ENCODE measurements around the gene PZP.

The PZP gene

GRCh38 chr12:9130244-9130643, 78.0 kb downstream of the PZP start:
- no peaks in the 10 kb centered on the region for H4K20me1 ChIP-seq (ENCODE audit: insufficient read depth)
- H2AFZ ChIP-seq (ENCODE audit: low read depth): no peak overlapping the region
- no peak overlapping the region for H3K9ac ChIP-seq
- TF ChIP-seq CTCF (conservative IDR thresholded peaks at IDR 0.05; ENCODE audit: low read depth, low read length): no peak
- no peak overlapping the region for H3K27ac ChIP-seq
- H3K79me2 ChIP-seq (ENCODE audit: insufficient read depth, low read depth): no peaks in the 10 kb centered on the region
- H3K36me3 ChIP-seq (ENCODE audit: insufficient read depth): no peaks in the 10 kb centered on the region
- no peaks in the 10 kb centered on the region for H3K4me1 ChIP-seq (ENCODE audit: low read depth, poor library complexity, severe bottlenecking)
- H3K27me3 ChIP-seq (ENCODE audit: insufficient read depth, low read depth): no peaks in the 10 kb centered on the region
- H3K4me3 ChIP-seq (IDR thresholded peaks at IDR 0.05; ENCODE audit: insufficient read depth, low read depth, low read length): no peak overlapping the region
- no peak overlapping the region for H3K4me2 ChIP-seq

GRCh38 chr12:9127936-9128663, 80.1 kb downstream of the PZP start:
- H4K20me1 ChIP-seq (ENCODE audit: insufficient read depth): no peaks in the 10 kb centered on the region
- H3K27me3 ChIP-seq (ENCODE audit: insufficient read depth, low read depth): no peaks in the 10 kb centered on the region
- no peaks in the 10 kb centered on the region for H3K4me1 ChIP-seq (ENCODE audit: low read depth, poor library complexity, severe bottlenecking)
- no peaks in the 10 kb centered on the region for H3K36me3 ChIP-seq (ENCODE audit: insufficient read depth)
- H2AFZ ChIP-seq (ENCODE audit: low read depth): no peak overlapping the region
- TF ChIP-seq CTCF (conservative IDR thresholded peaks at IDR 0.05; ENCODE audit: low read depth, low read length): no peak
- H3K4me3 ChIP-seq (IDR thresholded peaks at IDR 0.05; ENCODE audit: insufficient read depth, low read depth, low read length): no peak overlapping the region
- no peak overlapping the region for H3K9ac ChIP-seq
- H3K79me2 ChIP-seq (ENCODE audit: insufficient read depth, low read depth): no peaks in the 10 kb centered on the region
- H3K27ac ChIP-seq: no peak overlapping the region
- no peak overlapping the region for H3K4me2 ChIP-seq

GRCh38 chr12:9127484-9127883, 80.7 kb downstream of the PZP start:
- Histone ChIP-seq H3K4me2 (no peak overlapping the region), H3K79me2 (ENCODE audit: insufficient read depth, low read depth) (no peaks in the 10 kb centered on the region), H3K36me3 (ENCODE audit: insufficient read depth) (no peaks in the 10 kb centered on the region), H3K27me3 (ENCODE audit: insufficient read depth, low read depth) (no peaks in the 10 kb centered on the region), H2AFZ (ENCODE audit: low read depth) (no peak overlapping the region), H3K4me3 (IDR thresholded peaks at IDR 0.05; ENCODE audit: insufficient read depth, low read depth, low read length) (no peak overlapping the region), H3K27ac (no peak overlapping the region), H3K9ac (no peak overlapping the region), H3K4me1 (ENCODE audit: low read depth, poor library complexity, severe bottlenecking) (no peaks in the 10 kb centered on the region), H4K20me1 (ENCODE audit: insufficient read depth) (no peaks in the 10 kb centered on the region)
- TF ChIP-seq CTCF (conservative IDR thresholded peaks at IDR 0.05; ENCODE audit: low read depth, low read length): no peak

- H3K9ac ChIP-seq: no peak overlapping the region
- no peak overlapping the region for H3K4me2 ChIP-seq
- no peaks in the 10 kb centered on the region for H3K79me2 ChIP-seq (ENCODE audit: insufficient read depth, low read depth)
- no peaks in the 10 kb centered on the region for H3K36me3 ChIP-seq (ENCODE audit: insufficient read depth)
- no peaks in the 10 kb centered on the region for H4K20me1 ChIP-seq (ENCODE audit: insufficient read depth)
- no peaks in the 10 kb centered on the region for H3K4me1 ChIP-seq (ENCODE audit: low read depth, poor library complexity, severe bottlenecking)
- no peaks in the 10 kb centered on the region for H3K27me3 ChIP-seq (ENCODE audit: insufficient read depth, low read depth)
- no peak overlapping the region for H2AFZ ChIP-seq (ENCODE audit: low read depth)
- H3K27ac ChIP-seq: no peak overlapping the region
- TF ChIP-seq CTCF (conservative IDR thresholded peaks at IDR 0.05; ENCODE audit: low read depth, low read length): no peak
- no peak overlapping the region for H3K4me3 ChIP-seq (IDR thresholded peaks at IDR 0.05; ENCODE audit: insufficient read depth, low read depth, low read length)
These were observed 83.7 kb downstream of the PZP start for GRCh38 chr12:9124383-9125031.

All from KMS-11 (cell line).